ENCODE results near the gene MGAT2. TPM values are rescaled to one million over a fixed set of nuclear protein-coding genes. Genes with fewer than 3 reads are reported as not detected.
"Not testable (repeated sequence)": the region's sequence is repeated elsewhere in the genome, so short reads cannot be mapped to it uniquely, and the experiment has no call there.

The MGAT2 gene
- 30.7 TPM for total RNA-seq

DNA sequence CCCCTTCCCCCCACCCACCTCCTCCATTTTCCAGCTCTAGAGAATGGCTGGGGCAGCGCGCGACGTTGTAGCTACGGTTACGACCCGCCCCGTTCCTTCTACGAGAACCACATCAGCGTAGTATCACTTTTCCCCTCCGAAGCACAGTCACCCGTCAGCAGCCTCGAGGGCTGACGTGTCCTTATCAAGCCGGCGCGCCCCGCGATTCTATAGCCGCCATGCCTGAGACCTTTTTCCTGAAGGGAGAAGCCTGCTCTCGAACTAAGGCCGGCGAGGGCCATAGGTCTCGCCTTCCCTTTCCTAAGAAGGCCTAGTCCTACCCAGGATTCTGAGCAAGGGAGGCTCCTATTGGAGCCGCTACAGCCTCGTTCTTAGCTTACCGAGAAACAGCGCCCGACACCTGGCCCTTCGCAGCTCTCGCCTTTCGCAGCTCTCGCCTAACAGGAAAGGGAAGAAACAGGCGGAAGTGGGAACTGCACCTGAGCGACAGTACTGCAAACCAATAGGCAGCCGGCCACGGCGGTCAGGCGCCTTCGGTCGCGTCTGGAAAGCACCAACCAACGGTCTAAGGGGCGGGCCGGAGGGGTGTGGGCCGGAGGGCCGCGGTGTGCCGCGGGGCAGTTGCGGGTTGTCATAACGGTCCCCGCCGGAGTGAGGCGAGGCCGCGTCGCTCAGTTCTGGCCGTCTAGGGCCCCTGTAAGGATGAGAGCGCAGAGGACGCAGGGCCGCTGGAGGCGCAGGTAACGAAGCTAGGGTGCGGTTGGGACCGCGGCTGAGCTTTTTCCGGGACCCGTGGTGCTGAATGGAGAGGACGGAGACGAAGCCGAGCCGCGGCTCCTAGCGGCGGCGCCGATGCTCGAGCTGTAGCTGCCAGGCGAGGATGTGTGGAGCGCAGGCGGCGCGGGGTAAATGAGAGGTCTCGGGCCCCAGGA, at the start of gene MGAT2, which contains the start of gene RPL36AL:
TSS of gene MGAT2 (plus strand) at position 618 of the 932 bp plus-strand sequence. CDS start 470 bp downstream, outside the sequence.
TSS of gene RPL36AL (minus strand) at position 445 of the 932 bp plus-strand sequence. CDS start 1,522 bp downstream, outside the sequence.
- peak; percentile 99 for DNase-seq

DNA sequence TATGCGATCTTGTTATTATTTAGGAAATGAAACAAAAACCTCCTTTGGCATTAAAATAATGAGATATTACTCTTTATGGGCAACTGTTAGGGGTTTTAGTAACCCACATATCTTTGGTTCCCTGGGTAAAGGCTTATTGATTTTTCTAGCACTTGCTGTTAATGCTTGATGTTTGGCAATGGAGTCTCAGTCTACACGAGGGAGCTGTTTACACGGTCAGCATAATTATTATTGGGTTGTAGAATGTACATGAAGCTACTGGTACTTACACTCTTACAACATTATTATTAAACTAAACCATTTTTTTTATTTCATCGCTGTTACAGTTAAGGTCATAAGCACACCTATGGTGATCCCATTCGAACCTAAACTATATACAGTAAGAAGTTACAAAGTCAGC, 46.6 kb upstream of the MGAT2 start:
- no peak for DNase-seq

DNA sequence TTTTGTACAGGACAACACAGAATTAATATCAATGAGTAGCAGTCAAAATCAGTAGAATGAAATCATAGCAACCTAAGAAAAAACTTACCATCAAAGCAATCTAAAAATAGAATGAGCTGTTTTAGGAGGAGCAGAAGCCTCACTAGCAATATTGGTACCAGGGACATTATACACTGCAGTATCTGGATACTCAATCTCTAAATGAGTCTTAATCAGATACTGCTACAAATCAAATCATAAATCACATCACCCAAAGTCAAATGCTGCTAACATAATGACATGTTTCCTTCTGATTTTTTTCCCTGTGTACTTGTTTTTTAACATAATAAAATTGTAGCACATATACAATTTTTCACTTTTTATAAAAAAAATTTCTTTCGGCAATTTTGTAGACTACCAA, 42.5 kb upstream of the MGAT2 start:
- DNase-seq = no peak

DNA sequence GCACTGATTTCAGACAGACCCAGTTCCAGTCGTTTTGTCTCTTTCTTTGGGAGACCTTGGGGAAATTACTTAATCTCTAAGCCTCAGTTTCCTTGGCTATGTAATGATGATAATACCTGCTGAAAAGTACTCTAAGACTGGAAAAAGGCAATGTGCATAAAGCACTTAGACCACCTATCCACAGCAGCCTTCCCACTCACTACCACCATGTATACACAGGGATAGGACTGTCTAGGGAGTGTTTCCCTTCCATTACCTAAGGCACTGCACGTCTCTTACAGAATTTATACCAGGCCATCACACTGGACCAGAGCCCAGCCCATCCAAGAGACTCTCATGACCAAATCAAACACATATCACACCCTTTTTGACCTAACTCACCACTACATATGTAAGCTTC, 40.8 kb upstream of the MGAT2 start:
- no peak for DNase-seq

DNA sequence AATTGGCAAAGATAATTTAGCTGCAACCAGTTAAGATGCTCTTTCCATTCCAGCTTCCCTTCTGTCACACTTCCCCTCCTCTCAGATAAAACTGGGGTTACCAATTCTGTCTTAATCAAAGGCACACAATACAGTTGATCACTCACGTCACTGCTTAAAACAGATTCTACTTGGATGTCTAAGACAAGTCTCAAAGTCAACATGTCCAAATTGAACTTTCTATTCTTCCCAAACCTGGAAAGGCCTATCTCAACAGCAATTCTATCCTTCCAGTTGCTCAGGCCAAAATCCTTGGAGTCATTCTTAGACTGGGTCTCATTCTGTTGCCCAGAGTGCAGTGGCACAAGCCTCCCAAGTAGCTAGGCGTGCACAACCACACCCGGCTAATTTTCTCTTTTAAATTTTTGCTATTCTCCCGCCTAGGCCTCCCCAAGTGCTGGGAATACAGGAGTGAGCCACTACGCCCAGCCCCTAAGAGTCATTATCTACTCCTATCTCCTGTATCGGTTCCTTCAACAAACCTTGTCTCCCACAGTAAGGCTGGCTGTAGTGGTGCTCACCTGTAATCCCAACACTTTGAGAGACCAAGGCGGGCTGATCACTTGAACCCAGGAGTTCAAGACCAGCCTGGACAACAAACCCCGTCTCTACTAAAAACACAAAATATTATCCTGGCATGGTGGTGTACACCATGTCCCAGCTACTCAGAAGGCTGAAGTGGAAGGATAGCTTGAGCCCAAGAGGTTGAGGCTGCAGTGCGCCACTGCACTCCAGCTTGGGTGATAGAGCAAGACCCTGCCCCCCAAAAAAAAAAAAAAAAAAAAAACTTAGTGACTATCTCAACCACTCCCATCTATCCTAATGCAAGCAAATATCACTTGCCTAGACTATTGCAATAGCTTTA, 39.1 kb upstream of the MGAT2 start:
- no peak for DNase-seq

DNA sequence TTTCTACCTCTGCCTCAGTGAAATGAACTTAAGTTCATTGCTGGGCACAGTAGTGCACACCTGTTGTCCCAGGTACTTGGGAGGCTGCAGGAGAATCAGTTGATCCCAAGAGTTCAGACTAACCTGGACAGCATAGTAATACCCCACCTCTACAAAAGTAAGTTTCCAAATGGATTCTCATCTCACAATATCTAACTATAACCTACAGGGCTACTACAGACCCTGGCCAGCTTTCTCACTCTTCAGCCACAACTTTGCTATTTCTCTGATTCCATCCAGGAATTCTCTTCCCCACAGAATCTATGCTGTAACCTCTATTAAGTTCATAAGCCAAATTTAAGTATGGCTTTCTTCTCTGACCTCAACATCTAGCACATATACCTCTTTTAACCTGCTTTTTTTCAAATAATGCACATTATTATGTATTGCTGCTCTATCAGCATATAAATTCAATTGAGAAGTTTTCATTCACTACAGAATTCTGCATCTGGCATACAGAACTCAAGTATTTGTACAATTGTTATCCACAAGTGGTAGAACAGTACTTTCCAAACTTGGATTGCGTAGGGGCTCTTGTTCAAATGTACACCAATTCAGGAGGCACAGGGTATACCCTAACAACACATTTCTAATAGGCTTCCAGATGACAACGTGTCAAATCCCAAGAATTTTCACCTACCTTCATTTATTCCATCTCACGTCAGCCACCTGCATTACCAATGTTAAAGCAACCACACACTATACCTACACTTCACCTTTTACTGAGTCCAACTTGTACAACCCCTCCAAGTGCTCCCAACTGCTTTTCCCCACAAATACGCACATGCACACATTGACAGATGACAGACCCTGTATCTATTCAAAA, 38.3 kb upstream of the MGAT2 start:
- DNase-seq = no peak

DNA sequence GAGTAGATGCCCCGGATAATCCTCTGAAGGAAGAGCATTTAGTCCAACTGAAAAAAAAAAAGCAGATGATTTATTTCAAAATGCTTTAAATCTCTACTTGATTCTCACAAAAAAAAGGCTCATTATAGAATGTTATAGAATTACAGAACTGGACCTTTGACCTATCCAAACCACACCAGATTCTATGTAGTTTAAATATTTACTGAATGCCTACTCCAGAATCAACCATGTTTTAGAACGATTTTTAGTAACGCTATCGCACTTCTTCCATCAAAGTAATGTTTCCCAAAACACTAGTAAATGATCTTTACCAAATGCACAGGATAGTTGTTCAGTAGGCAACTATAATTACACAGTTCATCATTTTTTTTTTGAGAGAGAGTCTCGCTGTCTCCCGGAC, 37.0 kb upstream of the MGAT2 start:
- no peak for DNase-seq

DNA sequence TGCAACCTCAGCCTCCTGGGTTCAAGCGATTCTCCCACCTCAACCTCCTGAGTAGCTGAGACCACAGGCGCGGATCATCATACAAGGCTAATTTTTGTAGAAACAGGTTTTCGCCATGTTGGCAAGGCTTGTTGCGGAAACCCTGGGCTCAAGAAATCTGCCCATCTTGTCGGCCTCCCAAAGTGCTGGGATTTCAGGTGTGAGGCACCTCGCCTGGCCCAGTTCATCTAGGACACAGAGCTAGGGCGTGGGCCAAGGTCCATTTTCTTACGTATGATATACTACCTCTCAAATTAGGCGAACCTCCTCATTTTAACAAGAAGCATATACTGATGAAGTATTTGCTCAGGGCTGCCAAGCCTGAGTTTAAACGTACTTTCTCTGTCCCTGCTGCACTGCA, 36.5 kb upstream of the MGAT2 start:
- DNase-seq = no peak

DNA sequence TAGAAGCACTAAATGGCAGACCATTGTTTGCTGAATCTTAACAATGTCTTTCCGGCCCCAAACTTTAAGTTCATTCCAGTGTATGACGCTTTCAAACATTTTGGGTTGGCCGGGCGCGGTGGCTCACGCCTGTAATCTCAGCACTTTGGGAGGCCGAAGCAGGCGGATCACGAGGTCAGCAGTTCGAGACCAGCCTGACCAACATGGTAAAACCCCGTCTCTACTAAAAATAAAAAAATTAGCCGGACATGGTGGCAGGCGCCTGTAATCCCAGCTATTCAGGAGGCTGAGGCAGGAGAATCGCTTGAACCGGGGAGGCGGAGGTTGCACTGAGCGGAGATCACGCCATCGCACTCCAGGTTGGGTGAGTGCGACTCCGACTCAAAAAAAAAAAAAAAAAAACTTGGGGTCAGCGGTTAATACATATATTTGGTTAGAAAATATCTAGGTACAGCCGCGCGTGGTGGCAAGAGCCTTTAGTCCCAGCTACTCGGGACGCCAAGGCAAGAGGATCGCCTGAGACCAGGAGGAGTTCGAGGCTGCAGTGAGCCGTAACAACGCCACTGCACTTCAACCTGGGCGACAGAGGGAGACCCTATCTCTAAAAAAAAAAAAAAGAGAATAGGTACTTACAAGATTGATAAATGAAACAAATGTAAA, 35.5 kb upstream of the MGAT2 start:
- DNase-seq = not testable (repeated sequence)

DNA sequence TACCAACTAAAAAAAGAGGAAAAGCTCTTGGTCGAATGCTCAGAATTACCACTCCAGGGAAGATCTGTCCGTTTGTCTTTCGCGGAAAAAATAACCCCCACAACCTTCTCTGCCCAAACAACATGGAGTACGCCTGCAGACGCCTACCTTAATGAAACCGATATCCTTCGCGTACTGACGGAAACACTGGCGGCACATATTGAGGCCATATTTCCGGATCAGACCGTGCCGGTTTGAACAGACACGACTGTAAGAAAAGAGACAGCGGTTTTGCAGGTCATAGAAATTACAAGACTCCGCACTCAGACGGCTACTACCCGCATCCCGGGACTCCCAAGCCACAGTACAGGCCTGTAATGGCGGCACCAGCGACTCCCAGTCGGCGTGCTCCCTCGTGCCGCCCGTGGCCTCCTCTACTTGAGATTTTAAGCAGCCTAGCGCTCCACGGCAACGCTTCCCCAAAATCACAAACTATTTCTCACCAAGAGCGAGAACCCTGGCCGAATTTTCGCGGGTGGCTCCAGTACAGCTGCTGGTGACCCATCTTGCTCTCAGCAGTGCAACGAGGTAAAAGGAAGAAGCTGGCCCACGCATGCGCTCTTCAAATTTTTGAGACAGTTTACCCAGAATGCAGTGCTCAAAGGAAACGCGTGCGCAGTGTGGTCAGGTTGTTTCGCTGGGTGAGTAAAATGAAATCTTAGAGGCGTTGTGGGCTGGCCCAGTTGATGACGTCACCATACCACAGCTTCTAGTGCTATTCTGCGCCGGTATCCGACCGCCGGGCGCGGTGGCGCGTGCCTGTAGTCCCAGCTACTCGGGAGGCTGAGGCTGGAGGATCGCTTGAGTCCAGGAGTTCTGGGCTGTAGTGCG, 34.6 kb upstream of the MGAT2 start, which contains the start of gene RPS29:
TSS of gene RPS29 (minus strand) at position 578 of the 870 bp plus-strand sequence. CDS start at position 544, 34 bp downstream.
- peak; percentile 100 for DNase-seq

DNA sequence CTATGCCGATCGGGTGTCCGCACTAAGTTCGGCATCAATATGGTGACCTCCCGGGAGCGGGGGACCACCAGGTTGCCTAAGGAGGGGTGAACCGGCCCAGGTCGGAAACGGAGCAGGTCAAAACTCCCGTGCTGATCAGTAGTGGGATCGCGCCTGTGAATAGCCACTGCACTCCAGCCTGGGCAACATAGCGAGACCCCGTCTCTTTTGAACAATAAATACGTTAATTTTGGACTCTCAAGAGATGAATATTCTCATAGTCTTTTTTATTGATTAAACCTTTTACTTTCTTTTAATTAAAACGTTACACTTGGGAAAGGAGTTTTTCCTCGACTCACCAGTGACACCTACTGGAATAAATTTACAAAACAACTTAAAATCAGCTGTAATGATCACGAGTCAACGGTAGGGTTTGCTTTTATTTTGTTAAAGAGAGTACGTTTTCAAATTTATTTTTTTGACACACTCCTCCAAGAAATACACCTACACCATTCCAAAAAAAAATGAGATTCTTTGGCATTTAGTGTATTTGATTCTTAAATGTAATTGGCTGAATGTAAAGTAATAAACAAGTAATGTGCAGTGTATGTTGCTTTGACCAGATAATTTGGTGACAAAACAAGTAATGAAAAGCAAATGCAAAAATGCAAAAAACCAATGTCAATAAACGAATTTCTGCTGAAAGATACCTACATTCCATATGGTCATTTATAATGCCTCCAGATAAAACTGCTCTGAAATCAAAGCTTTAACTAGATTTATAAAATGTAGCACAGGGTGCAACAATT, 33.7 kb upstream of the MGAT2 start:
- peak; percentile 86 for DNase-seq

DNA sequence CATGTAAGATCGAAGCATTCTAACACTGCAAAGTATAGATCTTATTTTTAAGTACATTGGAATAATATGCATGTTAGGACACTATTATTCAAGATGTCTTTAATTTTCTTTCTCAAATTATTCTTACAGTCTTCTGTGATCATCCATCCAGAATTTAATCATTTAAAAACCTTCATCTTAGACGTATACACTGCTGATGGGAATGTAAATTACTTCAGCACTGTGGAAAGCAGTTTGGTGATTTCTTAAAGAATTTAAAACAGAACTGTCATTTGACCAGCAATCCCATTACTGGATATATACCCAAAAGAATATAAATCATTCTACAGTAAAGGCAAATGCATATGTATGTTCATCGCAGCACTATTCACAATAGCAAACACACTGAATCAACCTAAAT, 31.2 kb upstream of the MGAT2 start:
- no peak for DNase-seq

DNA sequence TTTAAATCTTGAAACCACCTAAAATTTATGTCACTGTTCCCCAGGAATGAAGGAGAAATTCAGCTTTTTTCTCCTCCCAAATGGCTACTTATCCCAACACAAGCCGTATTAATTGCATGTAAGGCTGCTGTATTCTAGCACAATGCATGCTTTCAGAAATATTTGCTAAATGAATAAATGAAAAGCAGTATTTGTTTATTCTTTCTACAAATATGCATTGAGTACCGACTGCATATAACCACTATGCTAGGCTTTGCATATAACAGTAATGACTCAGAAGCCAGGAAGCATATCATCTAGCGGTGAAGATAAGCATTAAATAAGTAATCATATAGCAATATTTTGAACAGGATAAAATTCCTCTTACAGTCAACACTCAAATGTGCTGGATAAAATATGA, 27.6 kb upstream of the MGAT2 start:
- DNase-seq = no peak

DNA sequence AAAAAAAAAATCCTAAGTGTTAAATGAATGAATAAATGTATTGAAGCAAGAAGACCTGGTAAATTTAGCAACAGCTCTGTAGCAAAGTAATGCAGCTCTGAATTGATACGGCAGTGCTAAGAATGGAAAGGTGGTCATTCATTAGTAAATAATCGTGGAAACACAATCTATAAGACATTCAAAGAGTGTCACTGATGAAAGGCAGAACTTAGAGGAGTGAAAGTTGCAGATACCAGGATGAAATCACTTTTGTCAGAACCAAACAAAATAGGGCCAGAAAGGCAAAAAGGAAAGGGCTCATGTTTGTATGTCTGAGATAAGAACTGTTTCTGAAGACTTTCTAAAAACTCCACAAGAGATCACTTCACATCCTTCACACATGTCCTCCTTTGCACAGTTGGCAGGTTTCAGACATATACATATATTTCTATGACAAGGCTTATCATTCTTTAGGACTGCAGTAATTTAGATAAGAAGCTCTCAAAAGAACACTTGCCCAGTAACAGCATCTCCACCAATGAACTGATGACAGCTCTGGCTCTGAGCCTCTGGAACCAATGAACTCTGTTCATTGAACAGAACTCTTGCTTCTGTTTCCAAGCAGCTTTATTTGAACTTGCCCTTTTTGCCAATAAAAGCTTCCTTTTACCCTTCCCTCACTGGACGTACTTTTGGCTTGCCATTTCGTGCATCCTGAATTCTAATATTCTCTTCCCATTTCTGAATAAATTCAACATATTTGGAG, 26.1 kb upstream of the MGAT2 start:
- DNase-seq = peak; percentile 18

DNA sequence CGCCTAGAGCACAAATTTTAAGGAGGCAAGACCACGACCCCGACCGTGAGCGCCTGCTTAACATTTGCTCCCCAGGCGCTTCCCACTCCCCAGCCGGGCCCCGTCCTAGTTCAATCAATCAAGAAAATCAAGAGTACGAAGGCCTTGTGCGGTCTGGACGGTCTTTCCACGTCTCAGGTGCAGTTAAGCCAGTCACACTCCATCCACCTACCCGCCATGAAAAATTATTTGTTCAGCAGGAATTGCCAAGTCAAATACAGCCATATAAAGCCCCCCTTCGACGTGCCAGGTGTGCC, 22.5 kb upstream of the MGAT2 start:
- DNase-seq = no peak

DNA sequence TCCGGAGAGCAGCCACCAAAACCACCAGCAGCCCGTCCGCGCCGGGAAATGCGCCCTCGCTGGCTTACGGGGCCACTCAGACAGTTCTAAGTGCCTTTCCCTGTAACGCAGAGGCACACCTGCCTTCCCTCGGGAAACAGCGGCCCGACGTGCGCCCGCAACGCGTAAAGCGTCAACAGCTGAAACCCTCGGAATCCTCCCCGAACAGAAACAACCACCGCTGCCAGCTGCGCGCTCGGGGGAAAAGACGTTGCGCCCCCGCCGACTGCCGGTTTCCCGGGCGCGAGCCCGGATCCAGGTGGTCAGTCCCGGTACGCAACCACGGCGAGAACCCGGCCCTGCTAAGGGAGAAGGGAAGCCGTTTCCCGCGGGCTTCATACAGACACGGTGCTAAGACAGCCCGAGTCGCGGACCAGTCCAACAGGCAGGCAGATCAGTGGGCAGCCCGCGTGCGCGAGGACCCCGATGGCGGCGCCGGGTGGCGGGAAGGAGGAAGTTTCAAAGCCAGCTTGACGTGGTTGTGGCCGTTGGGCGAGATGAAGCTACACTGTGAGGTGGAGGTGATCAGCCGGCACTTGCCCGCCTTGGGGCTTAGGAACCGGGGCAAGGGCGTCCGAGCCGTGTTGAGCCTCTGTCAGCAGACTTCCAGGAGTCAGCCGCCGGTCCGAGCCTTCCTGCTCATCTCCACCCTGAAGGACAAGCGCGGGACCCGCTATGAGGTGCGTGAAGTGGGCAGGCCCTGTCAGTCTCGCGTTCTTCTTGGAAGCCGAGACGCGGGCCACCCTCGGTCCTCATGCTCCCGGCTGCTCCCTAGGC, 21.9 kb upstream of the MGAT2 start, which contains the start of gene LRR1:
TSS of gene LRR1 (plus strand) at position 456 of the 816 bp plus-strand sequence. CDS start at position 537, 81 bp downstream.
- DNase-seq = peak; percentile 91

DNA sequence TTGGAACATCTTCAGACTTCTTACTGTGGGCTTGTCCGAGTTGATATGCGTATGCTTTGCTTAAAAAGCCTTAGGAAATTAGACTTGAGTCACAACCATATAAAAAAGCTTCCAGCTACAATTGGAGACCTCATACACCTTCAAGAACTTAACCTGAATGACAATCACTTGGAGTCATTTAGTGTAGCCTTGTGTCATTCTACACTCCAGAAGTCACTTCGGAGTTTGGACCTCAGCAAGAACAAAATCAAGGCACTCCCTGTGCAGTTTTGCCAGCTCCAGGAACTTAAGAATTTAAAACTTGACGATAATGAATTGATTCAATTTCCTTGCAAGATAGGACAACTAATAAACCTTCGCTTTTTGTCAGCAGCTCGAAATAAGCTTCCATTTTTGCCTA, 13.0 kb upstream of the MGAT2 start:
- DNase-seq = no peak

DNA sequence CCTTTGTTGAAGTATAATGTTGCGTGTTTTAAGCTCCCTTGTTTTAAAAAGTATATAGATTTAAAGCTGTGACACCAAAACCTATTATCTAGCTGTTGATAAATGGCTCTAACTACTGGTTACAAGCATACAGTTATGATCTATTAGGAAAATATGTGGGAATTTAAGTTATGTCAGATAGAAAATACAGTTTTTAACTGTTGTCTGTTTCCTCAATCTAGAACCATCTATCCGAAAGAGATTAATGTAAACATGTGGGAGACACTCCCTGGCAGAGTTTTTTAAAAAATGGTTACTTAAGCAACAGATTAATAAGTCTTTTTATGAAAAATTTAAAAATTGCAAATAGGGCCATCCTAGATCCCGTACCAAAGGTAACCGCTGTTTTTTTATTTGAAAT, 8.3 kb upstream of the MGAT2 start:
- no peak for DNase-seq

Measured in tongue (tissue), 2 donors.